SK-N-SH treated with all-trans-retinoic acid at 6 μM for 48 hours (cell line): ENCODE results near the gene CWC27.

ENCODE experiments used
- ARNTL ChIP-seq: fragments of 450-650 bp; formaldehyde crosslinking; IDR thresholded peaks from 2 replicates; pipeline ENCODE4 v1.5.0; 2020; ENCODE audit warnings: low read depth, mild to moderate bottlenecking, moderate library complexity, borderline replicate concordance
- OSR1 ChIP-seq: fragments of 250-450 bp; sonication (Bioruptor Pico); IDR thresholded peaks from 2 replicates; pipeline ENCODE4 v1.8.0; 2022; ENCODE audit warnings: moderate library complexity, mild to moderate bottlenecking, inconsistent platforms
- PPARA ChIP-seq: fragments of 250-450 bp; sonication (Bioruptor Pico); IDR thresholded peaks from 2 replicates; pipeline ENCODE4 v1.5.0; 2020; ENCODE audit warnings: mild to moderate bottlenecking, borderline replicate concordance
- TOX ChIP-seq: fragments of 250-450 bp; sonication (Bioruptor Pico); IDR thresholded peaks from 2 replicates; pipeline ENCODE4 v1.8.0; 2021; ENCODE audit warnings: mild to moderate bottlenecking, moderate library complexity, borderline replicate concordance
- TSHZ2 ChIP-seq: fragments of 250-450 bp; sonication (Bioruptor Pico); IDR thresholded peaks from 2 replicates; pipeline ENCODE4 v1.5.0; 2020; ENCODE audit warnings: mild to moderate bottlenecking, moderate library complexity
- ZFP3 ChIP-seq: fragments of 250-450 bp; sonication (Bioruptor Pico); IDR thresholded peaks from 2 replicates; pipeline ENCODE4 v1.5.0; 2020; ENCODE audit warnings: mild to moderate bottlenecking, moderate library complexity
- ZNF565 ChIP-seq: fragments of 450-650 bp; formaldehyde crosslinking; conservative IDR thresholded peaks from 2 replicates; pipeline ENCODE4 v1.5.0; 2020; ENCODE audit warnings: low read depth, mild to moderate bottlenecking, moderate library complexity
- ZNF70 ChIP-seq: fragments of 450-650 bp; formaldehyde crosslinking; IDR thresholded peaks from 2 replicates; pipeline ENCODE4 v1.5.0; 2020; ENCODE audit warnings: mild to moderate bottlenecking, moderate library complexity
- TF ChIP-seq, protein P1 (sequence below): fragments of 250-450 bp; sonication (Bioruptor Pico); IDR thresholded peaks from 2 replicates; pipeline ENCODE4 v1.5.1; 2020; ENCODE audit warnings: low read depth, mild to moderate bottlenecking, moderate library complexity
- TF ChIP-seq, protein P2 (sequence below): fragments of 250-450 bp; sonication (Bioruptor Pico); IDR thresholded peaks from 2 replicates; pipeline ENCODE4 v1.8.0; 2020; ENCODE audit warnings: mild to moderate bottlenecking, moderate library complexity, borderline replicate concordance

DNA sequence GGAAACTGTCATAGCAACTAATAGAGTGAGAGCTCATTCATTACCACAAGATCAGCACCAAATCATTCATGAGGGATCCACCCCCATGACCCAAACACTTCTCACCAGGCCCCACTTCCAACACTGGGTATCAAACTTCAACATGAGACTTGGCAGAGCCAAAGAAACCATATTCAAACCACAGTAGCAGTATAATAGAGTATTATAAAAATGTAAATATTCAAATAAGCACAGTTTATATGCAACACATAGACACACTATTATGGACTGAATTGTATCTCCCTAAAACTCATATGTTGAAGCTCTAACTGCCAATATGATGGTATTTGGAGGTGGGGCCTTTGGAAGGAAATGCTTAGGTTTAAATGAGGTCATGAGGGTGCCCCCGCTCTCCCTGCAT is 240.5 kb downstream of the CWC27 start:
- TF ChIP-seq, protein P1, sequence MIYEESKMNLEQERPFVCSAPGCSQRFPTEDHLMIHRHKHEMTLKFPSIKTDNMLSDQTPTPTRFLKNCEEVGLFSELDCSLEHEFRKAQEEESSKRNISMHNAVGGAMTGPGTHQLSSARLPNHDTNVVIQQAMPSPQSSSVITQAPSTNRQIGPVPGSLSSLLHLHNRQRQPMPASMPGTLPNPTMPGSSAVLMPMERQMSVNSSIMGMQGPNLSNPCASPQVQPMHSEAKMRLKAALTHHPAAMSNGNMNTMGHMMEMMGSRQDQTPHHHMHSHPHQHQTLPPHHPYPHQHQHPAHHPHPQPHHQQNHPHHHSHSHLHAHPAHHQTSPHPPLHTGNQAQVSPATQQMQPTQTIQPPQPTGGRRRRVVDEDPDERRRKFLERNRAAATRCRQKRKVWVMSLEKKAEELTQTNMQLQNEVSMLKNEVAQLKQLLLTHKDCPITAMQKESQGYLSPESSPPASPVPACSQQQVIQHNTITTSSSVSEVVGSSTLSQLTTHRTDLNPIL (CRISPR knock-in tag): no peak
- no peak for TF ChIP-seq TSHZ2 (CRISPR knock-in tag)
- no peak for TF ChIP-seq PPARA
- no peak for TF ChIP-seq ZNF565 (CRISPR knock-in tag)
- TF ChIP-seq ARNTL (CRISPR knock-in tag): no peak
- TF ChIP-seq, protein P2, sequence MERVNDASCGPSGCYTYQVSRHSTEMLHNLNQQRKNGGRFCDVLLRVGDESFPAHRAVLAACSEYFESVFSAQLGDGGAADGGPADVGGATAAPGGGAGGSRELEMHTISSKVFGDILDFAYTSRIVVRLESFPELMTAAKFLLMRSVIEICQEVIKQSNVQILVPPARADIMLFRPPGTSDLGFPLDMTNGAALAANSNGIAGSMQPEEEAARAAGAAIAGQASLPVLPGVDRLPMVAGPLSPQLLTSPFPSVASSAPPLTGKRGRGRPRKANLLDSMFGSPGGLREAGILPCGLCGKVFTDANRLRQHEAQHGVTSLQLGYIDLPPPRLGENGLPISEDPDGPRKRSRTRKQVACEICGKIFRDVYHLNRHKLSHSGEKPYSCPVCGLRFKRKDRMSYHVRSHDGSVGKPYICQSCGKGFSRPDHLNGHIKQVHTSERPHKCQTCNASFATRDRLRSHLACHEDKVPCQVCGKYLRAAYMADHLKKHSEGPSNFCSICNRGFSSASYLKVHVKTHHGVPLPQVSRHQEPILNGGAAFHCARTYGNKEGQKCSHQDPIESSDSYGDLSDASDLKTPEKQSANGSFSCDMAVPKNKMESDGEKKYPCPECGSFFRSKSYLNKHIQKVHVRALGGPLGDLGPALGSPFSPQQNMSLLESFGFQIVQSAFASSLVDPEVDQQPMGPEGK (CRISPR knock-in tag): no peak
- no peak for TF ChIP-seq OSR1
- TF ChIP-seq ZFP3: no peak
- TF ChIP-seq ZNF70: no peak
- TF ChIP-seq TOX (CRISPR knock-in tag): no peak
